HG03103 (cell line): ENCODE measurements around the gene DCC.

ENCODE experiments used
- ATAC-seq: cut with Tn5 transposase; IDR thresholded peaks from one replicate; pipeline ENCODE4 v1.9.1; 2021; ENCODE audit warnings: low read depth; ENCODE audit not compliant: unreplicated experiment

DCC gene

DNA sequence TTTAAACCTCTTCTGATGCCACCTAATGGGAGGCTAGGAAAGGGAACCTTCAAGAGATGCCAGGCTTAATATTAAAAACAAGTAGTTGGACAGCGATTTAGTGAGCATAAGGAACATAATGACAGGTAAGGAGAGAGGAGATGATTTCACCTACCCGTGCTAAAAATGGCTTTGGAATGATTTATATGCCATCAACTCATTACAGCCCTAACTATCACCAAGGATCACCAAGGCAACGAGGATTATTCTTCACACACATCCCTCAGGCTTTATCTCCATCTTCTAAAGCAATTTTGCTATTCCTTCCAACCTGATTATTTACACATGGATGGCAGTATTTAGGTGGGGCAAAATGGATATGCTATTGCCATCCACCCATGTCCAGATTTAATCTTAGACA, 237.8 kb downstream of the DCC start:
- ATAC-seq, result no peak

DNA sequence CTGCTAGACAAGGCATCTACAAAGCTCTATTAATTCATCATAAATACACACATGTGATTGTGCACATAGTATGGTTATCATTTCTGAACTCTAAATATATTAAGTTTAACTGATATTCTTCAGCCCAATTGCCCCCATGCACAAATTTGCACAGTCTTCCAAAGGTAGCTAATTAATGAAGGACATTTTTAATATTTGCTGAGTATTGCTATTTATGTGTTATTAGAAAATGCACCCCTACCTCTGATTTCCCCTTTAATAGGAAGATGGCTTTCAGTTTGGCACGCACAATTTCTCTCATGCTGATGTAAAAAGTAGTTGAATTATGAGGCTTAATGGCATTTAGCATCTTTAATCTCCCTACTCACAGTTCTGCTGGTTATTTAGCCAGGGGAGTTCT, 242.1 kb downstream of the DCC start:
- no peak for ATAC-seq

DNA sequence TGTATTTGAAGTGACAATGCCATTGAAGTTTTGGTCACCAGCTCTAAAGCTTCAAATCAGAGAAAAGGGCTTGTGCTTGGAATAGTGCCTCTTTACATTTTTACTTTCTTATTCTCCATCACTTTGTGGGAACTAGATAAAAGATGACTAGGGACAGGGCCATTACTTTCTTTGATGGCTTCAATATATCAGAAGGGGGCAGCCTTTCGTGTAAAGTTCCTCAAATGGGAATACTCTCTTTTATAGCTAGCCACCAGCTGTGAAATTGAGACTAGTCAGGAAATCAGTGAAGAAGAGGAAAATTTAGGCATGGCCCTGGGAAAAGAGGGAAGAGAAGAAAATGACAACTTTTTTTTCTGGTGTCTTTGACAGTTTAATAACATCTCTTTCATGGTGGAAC, 242.5 kb downstream of the DCC start:
- ATAC-seq, result no peak

DNA sequence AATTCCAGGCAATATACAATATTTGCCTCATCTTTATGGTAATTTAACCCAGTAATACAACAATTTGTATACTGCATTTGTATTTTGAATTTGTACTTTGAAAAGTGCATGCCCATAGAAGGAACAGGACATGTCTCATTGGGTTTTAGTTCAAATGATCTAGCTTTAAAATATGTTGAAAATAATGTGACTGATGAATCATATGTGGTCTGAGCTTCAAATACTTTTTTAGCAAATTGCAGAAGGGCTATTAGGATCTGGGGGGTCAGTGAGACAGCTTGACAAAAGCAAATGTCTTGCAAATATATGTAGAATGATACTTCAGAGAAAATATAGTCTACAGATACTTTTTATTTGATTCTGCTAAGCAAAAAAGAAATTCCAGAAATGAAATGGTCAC, 248.9 kb downstream of the DCC start:
- no peak for ATAC-seq

DNA sequence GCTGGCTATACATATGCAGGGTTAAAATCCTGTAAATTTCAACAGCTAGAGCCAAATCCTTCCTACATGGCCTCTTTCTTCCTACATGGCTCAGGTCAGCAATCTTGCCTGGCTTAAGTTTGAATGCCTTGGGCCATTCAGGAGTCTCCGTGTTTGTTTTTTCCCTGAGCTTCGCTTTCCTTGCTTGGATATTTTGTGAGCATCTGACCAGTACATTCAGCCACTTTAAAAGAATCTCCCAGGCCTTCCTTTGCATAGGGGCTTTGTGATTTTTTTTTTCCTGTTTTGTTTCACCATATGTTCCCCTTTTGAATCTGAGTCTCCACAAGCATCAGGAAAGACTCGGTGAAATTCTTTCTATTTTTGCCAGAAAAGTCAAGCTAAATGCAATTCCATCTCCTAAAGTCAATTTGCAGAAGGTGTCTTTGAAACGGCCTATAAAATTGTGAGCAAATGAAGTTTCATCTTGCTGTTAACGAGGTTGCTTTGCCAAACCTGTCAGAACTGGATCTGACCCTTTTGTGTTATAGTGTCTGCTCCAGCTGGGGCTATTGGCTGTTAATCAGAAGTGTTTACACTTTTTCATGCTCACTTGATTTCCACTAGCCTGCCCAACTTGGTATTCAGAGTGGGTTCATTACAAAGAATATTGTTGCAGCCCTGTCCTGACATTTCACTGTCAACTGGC, 256.9 kb downstream of the DCC start:
- no peak for ATAC-seq

DNA sequence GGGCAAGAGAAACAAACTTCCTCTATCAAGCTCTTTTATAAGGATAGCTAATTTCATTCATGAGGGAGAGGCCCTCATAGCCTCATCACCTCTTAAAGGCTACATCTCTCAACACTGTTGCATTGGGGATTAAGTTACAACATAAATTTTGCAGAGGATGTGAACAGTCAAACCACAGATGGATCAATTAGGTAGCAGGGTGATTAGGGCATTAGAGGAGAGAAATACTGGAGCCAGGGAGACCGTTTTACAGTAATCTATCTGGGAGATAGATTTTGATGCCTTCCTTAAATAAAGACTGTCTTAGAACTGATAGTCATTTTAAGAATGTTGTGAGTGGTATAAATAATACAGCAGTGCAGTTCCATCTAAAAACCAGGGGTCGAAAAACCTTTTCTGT, 258.9 kb downstream of the DCC start:
- no peak for ATAC-seq

DNA sequence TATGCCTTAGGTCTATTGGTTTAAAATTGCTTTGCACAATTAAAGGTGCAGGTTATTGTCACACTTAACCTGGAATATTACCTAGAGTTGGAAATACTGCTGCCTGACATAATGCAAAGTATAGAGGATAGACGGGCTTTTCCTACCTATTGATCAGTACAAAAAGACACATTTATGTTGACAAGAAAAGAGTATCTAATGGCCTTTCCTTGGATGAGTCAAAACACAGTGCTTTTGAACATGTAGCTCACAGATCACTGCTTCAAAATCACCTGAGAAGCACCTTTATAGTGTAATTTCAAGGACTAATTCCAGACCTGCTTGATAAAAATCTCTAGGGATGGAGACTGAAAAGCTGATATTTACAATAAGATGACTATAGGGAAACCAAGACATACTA, 262.8 kb downstream of the DCC start:
- ATAC-seq, result no peak

DNA sequence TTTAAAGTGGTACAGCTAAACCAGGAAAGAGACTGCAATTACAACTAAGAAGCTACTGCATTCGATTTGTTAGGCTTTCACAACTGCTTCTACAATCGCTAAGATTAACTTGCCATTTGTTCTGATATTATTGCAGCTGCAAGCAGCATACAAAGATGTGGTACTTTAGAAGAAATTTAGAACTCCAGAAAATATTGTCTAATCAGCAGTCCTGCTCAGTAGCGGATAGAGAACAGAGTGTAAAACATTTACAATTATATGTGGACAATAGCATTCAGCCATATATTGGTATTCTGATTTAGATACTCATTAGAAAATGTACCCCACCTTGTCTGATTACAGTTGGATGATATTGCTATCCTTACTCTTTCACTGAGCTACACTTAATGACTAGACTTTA, 265.3 kb downstream of the DCC start:
- ATAC-seq, result no peak

DNA sequence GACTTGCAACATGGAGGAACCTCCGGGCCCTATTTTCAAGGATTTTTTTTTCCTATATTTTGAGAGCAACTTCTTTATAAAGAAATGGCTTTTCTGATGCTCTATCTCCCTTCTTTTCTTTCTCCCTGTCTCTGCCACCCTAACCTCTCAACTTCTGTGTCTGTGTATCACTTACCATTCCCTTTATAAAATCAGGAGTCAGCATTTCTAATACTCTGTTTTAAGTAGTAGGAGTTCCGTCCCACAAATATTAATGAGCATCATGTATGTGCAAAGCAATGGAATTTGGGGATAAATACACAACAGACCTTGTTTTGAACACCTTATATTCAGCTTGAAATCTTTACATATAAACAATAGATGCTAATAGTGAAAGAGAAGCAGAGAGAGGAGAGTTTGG, 268.0 kb downstream of the DCC start:
- ATAC-seq, result no peak

DNA sequence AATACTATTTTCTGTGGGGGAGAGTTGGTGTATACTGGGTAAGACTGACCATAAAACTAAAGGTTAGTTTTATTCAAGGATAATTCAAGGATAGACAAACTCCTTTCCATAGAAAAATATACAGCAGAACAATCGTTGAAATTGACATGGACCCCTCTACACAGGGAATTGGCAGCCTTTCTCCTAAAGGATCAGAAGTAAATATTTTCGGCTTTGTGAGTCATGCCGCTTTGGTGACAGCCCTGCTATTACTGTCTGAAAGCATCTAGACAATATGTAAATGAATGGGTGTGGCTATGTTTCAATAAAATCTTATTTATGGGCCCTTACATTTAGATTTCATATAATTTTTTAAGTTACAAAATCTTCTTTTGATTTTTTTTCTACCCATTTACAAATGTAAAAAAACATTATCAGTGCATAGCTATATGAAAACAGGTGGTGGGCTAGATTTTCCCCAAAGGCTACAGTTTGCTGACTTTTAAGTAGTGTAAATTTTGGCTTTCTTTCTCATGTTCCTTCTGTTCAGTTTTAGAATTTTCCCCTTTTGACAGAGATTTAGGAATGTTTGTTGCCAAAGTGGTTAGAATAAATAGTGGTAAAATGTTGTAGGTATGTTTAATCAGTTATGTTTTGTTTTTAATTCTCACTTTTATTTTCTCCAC, 270.6 kb downstream of the DCC start:
- ATAC-seq, result no peak

DNA sequence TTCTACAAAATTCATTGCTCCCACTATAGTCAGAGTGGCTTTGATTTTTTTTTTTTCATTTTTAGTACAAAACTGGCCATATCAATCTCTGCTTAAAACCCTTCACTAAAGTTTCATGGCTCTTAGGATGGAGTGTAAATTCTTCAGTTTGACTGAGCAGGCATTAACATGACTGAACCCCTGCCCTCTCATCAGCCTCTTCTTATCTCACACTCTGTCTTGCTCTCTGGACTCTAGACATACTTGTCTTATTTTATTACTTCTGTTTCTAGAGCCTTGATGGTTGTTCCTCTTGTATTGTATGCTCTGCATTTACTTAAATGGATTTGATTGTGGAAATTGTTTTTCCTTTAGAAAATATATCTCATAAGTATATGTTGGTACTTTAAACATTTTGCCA, 272.4 kb downstream of the DCC start:
- ATAC-seq, result no peak

DNA sequence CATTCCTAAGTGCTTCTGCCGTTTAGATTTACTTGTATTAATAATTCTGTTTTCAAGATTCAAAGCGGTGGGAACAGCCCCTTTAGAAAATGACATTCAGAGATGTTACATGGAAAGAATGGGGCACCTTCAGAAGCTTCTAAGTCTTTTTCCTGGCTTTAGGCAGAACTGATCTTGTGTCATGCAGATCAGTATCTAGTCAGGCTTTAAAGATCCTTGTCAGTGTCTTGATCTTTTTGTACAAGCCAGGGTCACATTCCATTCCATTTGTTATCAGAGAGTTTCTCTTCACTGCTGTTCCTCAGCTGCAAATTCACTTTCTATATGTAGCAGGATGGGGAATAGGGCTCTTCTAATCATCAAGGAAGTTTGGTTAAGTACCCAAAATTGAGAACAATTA, 275.3 kb downstream of the DCC start:
- no peak for ATAC-seq

DNA sequence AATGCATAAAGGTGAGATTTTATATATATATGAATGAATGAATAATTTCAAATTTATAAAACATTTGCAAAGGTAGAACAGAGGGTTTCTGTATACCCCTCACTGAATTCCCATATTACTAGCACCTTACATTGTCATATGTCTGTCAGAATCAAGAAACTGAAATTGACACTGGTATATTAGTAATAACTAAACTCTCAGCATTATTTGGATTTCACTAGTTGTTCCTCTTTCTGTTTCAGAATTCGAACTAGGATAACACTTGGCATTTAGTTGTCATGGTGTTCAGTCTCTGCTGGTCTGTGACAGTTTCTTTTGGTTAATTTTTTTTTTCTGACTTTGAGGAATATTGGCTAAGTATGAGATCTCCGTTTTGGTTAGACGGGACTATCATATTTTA, 275.9 kb downstream of the DCC start:
- no peak for ATAC-seq

DNA sequence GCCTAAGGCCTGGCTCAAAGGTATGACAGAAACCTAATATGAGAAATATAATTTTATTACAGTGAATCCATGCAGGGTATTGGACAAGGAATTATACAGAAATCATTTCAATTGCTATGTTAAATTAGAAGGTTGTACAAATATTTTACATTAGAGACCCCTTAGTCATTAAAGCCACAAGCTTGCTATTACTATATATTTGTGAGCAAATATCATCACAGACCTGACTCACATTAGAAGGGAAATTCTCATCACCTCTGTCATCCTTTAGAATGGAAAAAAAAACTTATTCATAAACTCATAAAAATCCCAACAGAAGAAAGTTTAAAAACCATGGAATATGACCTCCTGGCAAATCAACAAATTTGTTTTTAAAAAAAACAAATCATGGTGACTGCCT, 277.9 kb downstream of the DCC start:
- ATAC-seq, result no peak

DNA sequence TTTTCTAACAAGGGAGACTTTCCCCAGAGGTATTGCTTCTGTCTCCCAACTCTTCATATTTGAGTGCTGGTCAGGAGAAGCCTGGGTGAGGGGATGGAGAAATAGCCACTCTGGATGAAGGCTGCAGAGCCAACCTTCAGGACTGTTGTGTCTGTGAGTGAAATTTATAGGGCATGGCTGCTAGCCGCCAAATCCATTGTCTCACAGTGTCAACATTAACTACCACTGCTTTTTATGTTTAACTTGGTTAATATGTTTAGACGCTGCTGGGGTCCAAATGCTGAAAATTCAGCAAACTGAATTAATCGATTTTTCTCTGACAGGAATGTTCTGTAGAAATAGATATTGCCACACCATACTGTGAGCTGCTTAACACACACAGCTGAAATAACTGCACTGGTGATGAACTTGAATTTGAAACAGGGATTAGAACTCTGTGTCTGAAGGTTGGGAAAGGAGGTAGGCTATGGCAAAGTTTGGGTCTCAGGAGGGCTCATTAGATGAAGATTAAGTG, 281.0 kb downstream of the DCC start:
- no peak for ATAC-seq

DNA sequence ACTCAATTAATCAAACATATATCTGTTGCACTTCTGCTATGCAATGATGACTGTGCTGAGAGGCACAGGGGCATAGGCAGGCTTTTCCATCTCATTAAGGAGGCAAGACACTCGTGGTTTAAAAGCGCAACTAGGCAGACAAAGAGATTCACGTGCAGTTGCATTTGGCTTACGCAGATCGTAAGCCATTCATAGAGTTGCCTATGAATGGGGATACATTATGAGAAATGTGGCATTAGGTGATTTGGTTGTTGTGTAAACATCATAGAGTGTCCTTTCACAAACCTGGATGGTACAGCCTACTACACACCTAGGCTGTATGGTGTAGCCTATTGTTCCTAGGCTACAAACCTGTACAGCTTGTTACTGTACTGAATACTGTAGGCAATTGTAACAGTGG, 284.7 kb downstream of the DCC start:
- no peak for ATAC-seq

DNA sequence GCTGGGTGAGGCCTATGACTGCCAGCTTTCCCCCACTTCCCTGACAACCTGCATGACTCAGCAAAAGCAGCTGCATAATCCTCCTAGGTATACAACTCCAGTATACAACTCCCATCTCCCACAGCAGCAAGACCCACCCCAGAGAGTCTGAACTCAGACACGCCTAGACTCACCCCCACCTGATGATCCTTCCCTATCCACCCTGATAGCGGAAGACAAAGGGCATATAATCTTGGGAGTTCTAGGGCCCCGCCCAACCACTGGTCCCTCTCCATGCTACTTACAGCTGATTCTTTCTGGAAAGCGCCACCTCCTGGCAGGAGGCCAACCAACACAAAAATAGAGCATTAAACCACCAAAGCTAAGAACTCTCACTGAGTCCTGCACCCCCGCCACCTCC, 296.5 kb downstream of the DCC start:
- ATAC-seq, result no peak

DNA sequence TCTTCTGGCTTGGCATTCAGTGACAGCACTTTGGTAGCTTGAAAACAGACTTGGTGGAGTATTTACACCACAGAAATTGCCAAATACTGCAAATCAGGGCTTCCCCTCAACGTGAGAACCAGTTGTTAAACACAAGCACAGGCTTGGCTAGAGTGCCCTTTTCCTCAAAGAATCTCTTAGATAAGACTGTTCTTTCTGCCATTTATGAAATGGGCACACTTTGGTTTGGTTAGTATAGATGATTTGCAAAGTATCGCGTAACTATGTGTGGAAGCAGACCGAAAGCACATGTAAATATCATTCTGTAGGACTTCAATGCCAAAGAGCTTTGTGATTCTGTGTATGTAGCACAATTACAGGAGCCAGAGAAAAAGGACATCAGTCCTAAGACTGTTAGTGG, 308.2 kb downstream of the DCC start:
- no peak for ATAC-seq

DNA sequence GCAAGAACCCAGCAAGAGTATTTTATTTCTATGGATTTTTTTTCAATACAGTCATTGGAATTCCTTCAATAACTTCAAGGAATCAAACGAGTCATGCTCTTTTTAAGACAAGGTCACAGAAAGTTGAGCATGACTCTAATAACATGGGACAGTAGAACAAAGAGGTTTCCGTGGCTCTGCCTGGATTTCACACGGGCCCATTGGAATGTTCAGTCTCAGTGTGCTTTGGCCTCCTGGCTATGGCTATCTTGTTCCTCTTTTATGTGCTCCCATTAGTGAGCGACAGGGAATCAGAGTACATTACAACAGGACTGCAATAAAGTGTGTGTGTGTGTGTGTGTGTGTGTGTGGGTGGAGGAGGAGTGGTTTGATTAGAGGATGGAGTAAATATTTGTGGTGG, 312.4 kb downstream of the DCC start:
- no peak for ATAC-seq

DNA sequence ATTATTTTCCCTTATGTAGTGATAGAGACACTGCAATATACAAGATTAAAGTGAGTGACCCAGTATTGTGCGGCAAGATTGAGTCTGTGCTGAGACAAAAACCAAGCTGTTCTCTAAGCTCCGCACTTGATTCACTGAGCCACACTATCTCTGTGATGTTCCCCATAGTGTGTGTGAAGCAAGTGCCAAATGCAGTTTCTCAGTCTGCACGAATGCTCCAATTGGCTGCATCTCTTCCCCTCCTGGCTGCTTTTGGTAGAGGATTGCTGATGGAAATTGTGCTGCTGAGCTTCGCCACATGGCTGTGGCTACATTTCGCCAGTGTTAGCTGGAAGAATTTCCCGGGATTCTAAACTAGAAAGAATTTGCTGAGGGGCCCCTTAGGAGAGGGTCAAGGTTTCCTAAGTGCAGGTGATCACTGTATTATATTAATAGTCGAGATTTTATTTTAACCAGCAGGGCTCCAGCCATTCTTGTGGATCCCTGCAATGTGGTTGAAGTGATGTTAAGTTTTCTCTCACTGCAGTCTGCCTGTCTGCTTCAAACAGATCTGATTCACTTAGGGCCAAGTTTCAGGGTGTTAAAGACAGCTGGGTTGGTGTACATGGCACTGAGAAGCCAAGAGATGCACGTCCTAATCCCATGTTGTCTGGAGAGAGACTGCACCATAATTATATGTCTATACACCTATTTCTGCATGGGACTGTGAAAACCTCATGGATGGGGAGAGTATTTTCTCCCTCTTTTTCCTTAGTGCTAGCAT, 317.2 kb downstream of the DCC start:
- ATAC-seq, result no peak

DNA sequence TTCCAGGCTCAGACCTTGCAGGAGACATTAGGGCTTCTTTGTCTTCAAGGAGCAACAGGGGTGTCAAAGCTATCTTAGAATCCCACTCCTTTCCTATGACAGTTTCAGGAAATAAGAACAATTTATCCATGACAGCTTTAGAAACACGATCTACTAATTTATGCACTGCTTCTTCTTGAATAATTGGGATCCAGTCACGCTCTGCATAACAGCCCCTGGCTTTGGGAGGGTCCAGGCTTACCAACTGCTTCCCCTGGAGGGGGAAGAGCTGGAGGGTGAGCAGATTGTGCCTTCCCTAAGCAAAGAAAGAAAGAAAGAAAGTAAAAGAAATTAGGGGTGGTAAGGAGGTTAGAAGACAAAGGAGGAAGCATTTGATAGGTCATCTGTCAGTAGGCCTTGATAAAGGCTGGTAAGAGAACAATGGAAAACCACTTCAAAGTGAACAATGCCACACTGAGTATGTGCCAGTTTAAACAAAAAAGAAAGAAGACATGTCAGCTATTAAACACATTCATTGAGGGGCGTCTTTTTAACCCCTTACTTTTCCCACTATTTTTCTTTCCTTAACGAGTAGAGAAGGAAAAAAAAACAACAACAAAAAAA, 327.6 kb downstream of the DCC start:
- ATAC-seq, result no peak
